Stimulated activated CD4-positive, alpha-beta T cell treated with anti-CD3 and anti-CD28 coated beads, Interleukin-2, amount 100 ng/mL, for 24 hours (primary cell): ENCODE data around the gene SSPN.

Source experiments
- DNase-seq, 2 donors: peaks; one replicate each; pipeline ENCODE4 v3.0.0-alpha.2; 2020

SSPN gene

GRCh38 chr12:26187014-26187798 lies 8.2 kb upstream of the SSPN start:
- no peak for DNase-seq

- DNase-seq = no peak
Measured at GRCh38 chr12:26188127-26188526, 7.2 kb upstream of the SSPN start.

- no peak for DNase-seq
Measured at GRCh38 chr12:26188641-26189040, 6.7 kb upstream of the SSPN start.

- DNase-seq = no peak
Measured at GRCh38 chr12:26192142-26192541, 3.2 kb upstream of the SSPN start.

- no peak for DNase-seq
Measured at GRCh38 chr12:26193539-26193938, 1.8 kb upstream of the SSPN start.

GRCh38 chr12:26195641-26196420 lies 458 bp downstream of the SSPN start:
- DNase-seq = peak in 1 of 2 donors; percentile 20

- no peak for DNase-seq
Measured at GRCh38 chr12:26196421-26196716, 996 bp downstream of the SSPN start.

GRCh38 chr12:26197832-26198231 lies 2.5 kb downstream of the SSPN start:
- DNase-seq = no peak

- DNase-seq = no peak
Measured at GRCh38 chr12:26198742-26199141, 3.4 kb downstream of the SSPN start.

GRCh38 chr12:26203167-26203780 lies 7.9 kb downstream of the SSPN start:
- DNase-seq = no peak

GRCh38 chr12:26204612-26205289 lies 9.4 kb downstream of the SSPN start:
- DNase-seq = no peak

GRCh38 chr12:26205298-26205697 lies 9.9 kb downstream of the SSPN start:
- DNase-seq = no peak

- DNase-seq = no peak
Measured at GRCh38 chr12:26205941-26206340, 10.6 kb downstream of the SSPN start.

- DNase-seq = no peak
Measured at GRCh38 chr12:26211331-26211730, 16.0 kb downstream of the SSPN start.

- no peak for DNase-seq
Measured at GRCh38 chr12:26212396-26212795, 17.0 kb downstream of the SSPN start.

GRCh38 chr12:26212988-26213387 lies 17.6 kb downstream of the SSPN start:
- no peak for DNase-seq

- DNase-seq = no peak
Measured at GRCh38 chr12:26214121-26214520, 18.7 kb downstream of the SSPN start.

GRCh38 chr12:26219736-26220135 lies 24.4 kb downstream of the SSPN start:
- no peak for DNase-seq

- no peak for DNase-seq
Measured at GRCh38 chr12:26224657-26225056, 29.3 kb downstream of the SSPN start.

GRCh38 chr12:26226122-26226521 lies 30.7 kb downstream of the SSPN start:
- no peak for DNase-seq

GRCh38 chr12:26226629-26227360 lies 31.4 kb downstream of the SSPN start:
- DNase-seq = peak in 1 of 2 donors; percentile 8

GRCh38 chr12:26227361-26227745 lies 32.0 kb downstream of the SSPN start:
- no peak for DNase-seq

- no peak for DNase-seq
Measured at GRCh38 chr12:26229910-26230309, 34.5 kb downstream of the SSPN start.
